H1 (cell line): ENCODE measurements around the gene ERMARD.

Experiments
- CTCF ChIP-seq, 3 experiments: IDR thresholded peaks; 1 replicate in 2 of 3; 2 replicates in 1 of 3; pipeline versions ENCODE4 v1.5.1 to v1.6.1; 2011; ENCODE audit warnings: low read length in 3 of 3, mild to moderate bottlenecking in 3 of 3, inconsistent platforms in 2 of 3, low read depth in 1 of 3, moderate library complexity in 1 of 3; ENCODE audit not compliant: insufficient read depth in 1 of 3; ENCODE audit errors: control extremely low read depth in 1 of 3
- E2F6 ChIP-seq: IDR thresholded peaks from 2 replicates; pipeline ENCODE4 v1.6.1; 2012; ENCODE audit warnings: inconsistent platforms
- EGR1 ChIP-seq: IDR thresholded peaks from 2 replicates; pipeline ENCODE4 v1.6.1; 2011; ENCODE audit warnings: low read depth, low read length, borderline replicate concordance
- POLR2A ChIP-seq, 2 experiments: IDR thresholded peaks; 1 replicate in 1 of 2; 2 replicates in 1 of 2; pipeline ENCODE4 v1.6.1; 2011; ENCODE audit warnings: low read depth in 2 of 2, low read length in 2 of 2, mild to moderate bottlenecking in 2 of 2; ENCODE audit errors: control extremely low read depth in 1 of 2
- POLR2AphosphoS5 ChIP-seq: IDR thresholded peaks from 2 replicates; pipeline ENCODE4 v1.6.1; 2011; ENCODE audit warnings: low read depth, low read length
- RAD21 ChIP-seq, 2 experiments: IDR thresholded peaks in 1 of 2; conservative IDR thresholded peaks in 1 of 2; 2 replicates each; pipeline ENCODE4 v1.6.1; 2011; ENCODE audit warnings: low read depth in 2 of 2, low read length in 2 of 2, improper control_type of control experiment in 1 of 2, inconsistent platforms in 1 of 2, mild to moderate bottlenecking in 1 of 2, moderate library complexity in 1 of 2

GRCh38 chr6:169805242-169805838, 53.9 kb downstream of the ERMARD start:
- no peak for TF ChIP-seq CTCF (IDR thresholded peaks at IDR 0.05; ENCODE audit: control extremely low read depth in 1 of 3, insufficient read depth in 1 of 3, low read depth in 1 of 3, low read length in 3 of 3)
- no peak for TF ChIP-seq POLR2AphosphoS5
- no peak for TF ChIP-seq RAD21 (IDR thresholded peaks at IDR 0.05 in 1 of 2, conservative IDR thresholded peaks at IDR 0.05 in 1 of 2; ENCODE audit: low read depth in 2 of 2, low read length in 2 of 2)
- no peak for TF ChIP-seq EGR1
- TF ChIP-seq E2F6 = no peak
- TF ChIP-seq POLR2A (IDR thresholded peaks at IDR 0.05; ENCODE audit: control extremely low read depth in 1 of 2, low read depth in 2 of 2, low read length in 2 of 2) = no peak
